Right lobe of liver (tissue), 4 donors: ENCODE measurements around the gene PCIF1.

Experiments
- CTCF ChIP-seq, 4 donors: fragments of 200-600 bp in 3 of 4; fragments of 450-650 bp in 1 of 4; IDR thresholded peaks; one replicate each; pipeline versions ENCODE4 v1.5.1 to v1.8.0; 2016 to 2022; ENCODE audit warnings: antibody characterized with exemption in 4 of 4, mild to moderate bottlenecking in 2 of 4
- POLR2A ChIP-seq: fragments of 450-650 bp; IDR thresholded peaks from one replicate; pipeline ENCODE4 v1.6.1; 2017; ENCODE audit warnings: antibody characterized with exemption, mild to moderate bottlenecking
- donor health status: DM: no; HTN: no; CAD: no.
- donor health status: DM: no; HTN: no; CAD: no.
- donor health status: DM: no; HTN: yes; CAD: no.

- TF ChIP-seq CTCF (IDR thresholded peaks at IDR 0.05), result no peak
- TF ChIP-seq POLR2A, result no peak
Observed at GRCh38 chr20:45909817-45910669, 24.4 kb upstream of the PCIF1 start.
